Type B pancreatic cell (in vitro differentiated cells): ENCODE results near the gene NR5A2. TPM values are rescaled to one million over a fixed set of nuclear protein-coding genes. Genes with fewer than 3 reads are reported as not detected.

ENCODE experiments used
- DNase-seq: peaks from one replicate; pipeline ENCODE4 v3.0.0; 2021; ENCODE audit warnings: mixed read lengths; ENCODE audit not compliant: unreplicated experiment; ENCODE audit errors: extremely low spot score
- H3K27ac Mint-ChIP-seq: 2 replicates; pipeline ENCODE4 v1.8.0; 2021; ENCODE audit warnings: mild to moderate bottlenecking, mixed read lengths
- H3K27me3 Mint-ChIP-seq: 2 replicates; pipeline ENCODE4 v1.8.0; 2021; ENCODE audit warnings: mixed read lengths
- H3K36me3 Mint-ChIP-seq: 2 replicates; pipeline ENCODE4 v1.8.0; 2021; ENCODE audit warnings: mixed read lengths
- H3K4me1 Mint-ChIP-seq: one replicate; pipeline ENCODE4 v1.8.0; 2021; ENCODE audit warnings: mixed read lengths; ENCODE audit not compliant: unreplicated experiment
- H3K4me3 Mint-ChIP-seq: 2 replicates; pipeline ENCODE4 v1.8.0; 2021; ENCODE audit warnings: mild to moderate bottlenecking, mixed read lengths
- H3K9me3 Mint-ChIP-seq: 2 replicates; pipeline ENCODE4 v1.8.0; 2021; ENCODE audit warnings: mixed read lengths
- CTCF ChIP-seq: fragments of 200-600 bp; sonication (generic); conservative IDR thresholded peaks from 2 replicates; pipeline ENCODE4 v1.5.0; 2021; ENCODE audit warnings: antibody characterized with exemption, mild to moderate bottlenecking
- total RNA-seq: library from RNA; stranded (reverse); gene quantifications from 2 replicates; pipeline ENCODE4 v1.2.1, GENCODE V29; 2021; ENCODE audit warnings: low replicate concordance

NR5A2 gene
- total RNA-seq, 1 donor from 2014 or later = 3.5 TPM

GRCh38 chr1:200081969-200082245 lies 54.4 kb downstream of the NR5A2 start:
- TF ChIP-seq CTCF = no peak
- no peaks in the 10 kb centered on the region for H3K36me3 Mint-ChIP-seq
- no peak for DNase-seq
- no peaks in the 10 kb centered on the region for H3K9me3 Mint-ChIP-seq
- peaks cover 16% of the 10 kb centered on the region for H3K27me3 Mint-ChIP-seq
- H3K4me1 Mint-ChIP-seq = peaks cover 31% of the 10 kb centered on the region
- no peak overlapping the region for H3K4me3 Mint-ChIP-seq
- no peak overlapping the region for H3K27ac Mint-ChIP-seq

- H3K4me1 Mint-ChIP-seq = peaks cover 31% of the 10 kb centered on the region
- H3K27me3 Mint-ChIP-seq = peaks cover 16% of the 10 kb centered on the region
- H3K4me3 Mint-ChIP-seq = no peak overlapping the region
- no peak overlapping the region for H3K27ac Mint-ChIP-seq
- TF ChIP-seq CTCF = no peak
- H3K9me3 Mint-ChIP-seq = no peaks in the 10 kb centered on the region
- no peaks in the 10 kb centered on the region for H3K36me3 Mint-ChIP-seq
- DNase-seq = no peak
Observed at GRCh38 chr1:200082329-200082728, 54.8 kb downstream of the NR5A2 start.

- peak; percentile 35 for TF ChIP-seq CTCF
- DNase-seq = no peak
Observed at GRCh38 chr1:200090252-200091159, 63.0 kb downstream of the NR5A2 start.

GRCh38 chr1:200095057-200095577 lies 67.6 kb downstream of the NR5A2 start:
- Mint-ChIP-seq H3K9me3 (no peaks in the 10 kb centered on the region), H3K36me3 (no peaks in the 10 kb centered on the region), H3K27me3 (no peaks in the 10 kb centered on the region), H3K27ac (no peak overlapping the region), H3K4me1 (no peaks in the 10 kb centered on the region), H3K4me3 (no peak overlapping the region)
- no peak for TF ChIP-seq CTCF
- DNase-seq = no peak

More at GRCh38 chr1:200090252-200091159, 63.0 kb downstream of the NR5A2 start:
- H3K27ac Mint-ChIP-seq = no peak overlapping the region
- H3K9me3 Mint-ChIP-seq = no peaks in the 10 kb centered on the region
- H3K27me3 Mint-ChIP-seq = no peaks in the 10 kb centered on the region
- H3K36me3 Mint-ChIP-seq = no peaks in the 10 kb centered on the region
- H3K4me1 Mint-ChIP-seq = peaks cover 6% of the 10 kb centered on the region
- no peak overlapping the region for H3K4me3 Mint-ChIP-seq

- H3K4me1 Mint-ChIP-seq = no peaks in the 10 kb centered on the region
- no peak for DNase-seq
- H3K27me3 Mint-ChIP-seq = no peaks in the 10 kb centered on the region
- TF ChIP-seq CTCF = no peak
- H3K4me3 Mint-ChIP-seq = no peak overlapping the region
- no peak overlapping the region for H3K27ac Mint-ChIP-seq
- H3K36me3 Mint-ChIP-seq = no peaks in the 10 kb centered on the region
- H3K9me3 Mint-ChIP-seq = no peaks in the 10 kb centered on the region
Observed at GRCh38 chr1:200096774-200097173, 69.3 kb downstream of the NR5A2 start.
